SK-N-SH (cell line): ENCODE results near the gene RAP1B. TPM values are rescaled to one million over a fixed set of nuclear protein-coding genes. Genes with fewer than 3 reads are reported as not detected.

Source experiments
- CTCF ChIA-PET: fragments of 300-600, 350-600 bp; formaldehyde crosslinking; extraction: SDS; loops from one replicate; lab custom pipeline; 2021; lab: Yijun Ruan, JAX
- POLR2A ChIA-PET: fragments of 350-600 bp; sonication (Branson Sonifier 250); formaldehyde crosslinking; extraction: SDS; loops from one replicate; lab custom pipeline; 2020; ENCODE audit warnings: antibody characterized with exemption, inconsistent platforms; lab: Yijun Ruan, JAX
- DNase-seq: peaks from one replicate; pipeline ENCODE4 v3.0.0; 2012
- H2AFZ ChIP-seq: fragments of 200-600 bp; sonication (generic); 2 replicates; pipeline ENCODE4 v1.8.1; 2016; ENCODE audit warnings: antibody characterized with exemption, mild to moderate bottlenecking, low read depth
- H3F3A ChIP-seq: fragments of 200-600 bp; sonication (generic); replicated peaks from 2 replicates; pipeline ENCODE3; 2016; ENCODE audit warnings: antibody characterized with exemption, mild to moderate bottlenecking; ENCODE audit not compliant: insufficient read depth
- H3K27ac ChIP-seq, 2 experiments: fragments of 200-500 bp in 1 of 2; fragments of 200-600 bp in 1 of 2; sonication (Bioruptor generic) in 1 of 2; sonication (generic), shearing (Covaris generic) in 1 of 2; 2 replicates each; pipeline versions ENCODE4 v1.5.1 to v1.6.1; 2014 to 2016; ENCODE audit warnings: low read depth in 2 of 2, inconsistent platforms in 1 of 2, low read length in 1 of 2, mild to moderate bottlenecking in 1 of 2, mixed read lengths in 1 of 2
- H3K27me3 ChIP-seq: fragments of 200-600 bp; sonication (generic), shearing (Covaris generic); 2 replicates; pipeline ENCODE4 v1.6.1; 2016; ENCODE audit warnings: mixed run types; ENCODE audit not compliant: insufficient read depth
- H3K36me3 ChIP-seq, 2 experiments: fragments of 200-500 bp in 1 of 2; fragments of 200-600 bp in 1 of 2; sonication (Bioruptor generic) in 1 of 2; sonication (generic) in 1 of 2; replicated peaks in 1 of 2; 2 replicates each; pipeline versions ENCODE3 to v1.5.1; 2014 to 2016; ENCODE audit warnings: low read length in 1 of 2, mild to moderate bottlenecking in 1 of 2; ENCODE audit not compliant: insufficient read depth in 2 of 2, control insufficient read depth in 1 of 2
- H3K4me1 ChIP-seq, 2 experiments: fragments of 200-500 bp in 1 of 2; fragments of 200-600 bp in 1 of 2; sonication (Bioruptor generic) in 1 of 2; sonication (generic), shearing (Covaris generic) in 1 of 2; 2 replicates each; pipeline versions ENCODE4 v1.5.1 to v1.6.1; 2014 to 2016; ENCODE audit warnings: low read depth in 1 of 2, low read length in 1 of 2, mixed run types in 1 of 2; ENCODE audit not compliant: insufficient read depth in 2 of 2, control insufficient read depth in 1 of 2
- H3K4me2 ChIP-seq: fragments of 200-600 bp; sonication (generic), shearing (Covaris generic); 2 replicates; pipeline ENCODE4 v1.6.1; 2017; ENCODE audit warnings: mixed run types
- H3K4me3 ChIP-seq, 2 experiments: fragments of 200-500 bp in 1 of 2; fragments of 200-600 bp in 1 of 2; sonication (Bioruptor generic) in 1 of 2; sonication (generic), shearing (Covaris generic) in 1 of 2; 2 replicates each; pipeline versions ENCODE4 v1.5.1 to v1.8.1; 2014 to 2016; ENCODE audit warnings: low read depth in 2 of 2, inconsistent platforms in 1 of 2, low read length in 1 of 2, mild to moderate bottlenecking in 1 of 2, mixed read lengths in 1 of 2, moderate library complexity in 1 of 2
- H3K79me2 ChIP-seq: fragments of 200-600 bp; sonication (generic); 2 replicates; pipeline ENCODE4 v1.8.1; 2017; ENCODE audit warnings: mild to moderate bottlenecking; ENCODE audit not compliant: insufficient read depth
- H3K9ac ChIP-seq: fragments of 200-600 bp; sonication (generic); 2 replicates; pipeline ENCODE4 v1.6.1; 2017; ENCODE audit warnings: mixed run types
- H3K9me2 ChIP-seq: fragments of 200-600 bp; sonication (generic); 2 replicates; pipeline ENCODE4 v1.6.1; 2017; ENCODE audit warnings: mixed run types
- H3K9me3 ChIP-seq: fragments of 200-600 bp; sonication (generic); 2 replicates; pipeline ENCODE4 v1.6.1; 2017; ENCODE audit warnings: mixed run types, mild to moderate bottlenecking, moderate library complexity
- H4K20me1 ChIP-seq: fragments of 200-600 bp; sonication (generic); 2 replicates; pipeline ENCODE4 v1.6.1; 2017; ENCODE audit warnings: mild to moderate bottlenecking, mixed run types; ENCODE audit not compliant: insufficient read depth
- CHD2 ChIP-seq: fragments of 150-350 bp; IDR thresholded peaks from 2 replicates; pipeline ENCODE4 v1.6.1; 2018; ENCODE audit warnings: low read length; ENCODE audit not compliant: partially characterized antibody
- ELF1 ChIP-seq: IDR thresholded peaks from 2 replicates; pipeline ENCODE4 v1.4.0; 2012
- EP300 ChIP-seq, 2 experiments: IDR thresholded peaks; 2 replicates each; pipeline versions ENCODE4 v1.4.0 to v1.6.1; 2012; ENCODE audit warnings: borderline replicate concordance in 1 of 2, low read depth in 1 of 2, low read length in 1 of 2
- EZH2phosphoT487 ChIP-seq: fragments of 200-600 bp; sonication (generic); IDR thresholded peaks from 2 replicates; pipeline ENCODE4 v1.6.1; 2017; ENCODE audit warnings: low read depth, mixed run types, mild to moderate bottlenecking, antibody characterized with exemption, moderate library complexity, borderline replicate concordance
- GABPA ChIP-seq: IDR thresholded peaks from 2 replicates; pipeline ENCODE4 v1.4.0; 2012; ENCODE audit warnings: low read depth, mild to moderate bottlenecking
- MEF2A ChIP-seq: IDR thresholded peaks from 2 replicates; pipeline ENCODE4 v1.4.0; 2012; ENCODE audit warnings: low read depth, borderline replicate concordance
- POLR2AphosphoS5 ChIP-seq: IDR thresholded peaks from 2 replicates; pipeline ENCODE4 v1.6.1; 2012; ENCODE audit warnings: low read depth, low read length
- SIN3A ChIP-seq: IDR thresholded peaks from 2 replicates; pipeline ENCODE4 v1.6.1; 2012; ENCODE audit warnings: low read depth, mild to moderate bottlenecking, low read length, moderate library complexity, borderline replicate concordance
- TAF1 ChIP-seq: IDR thresholded peaks from 2 replicates; pipeline ENCODE4 v1.6.1; 2012; ENCODE audit warnings: low read depth, mild to moderate bottlenecking, low read length, moderate library complexity, borderline replicate concordance
- TEAD4 ChIP-seq: IDR thresholded peaks from 2 replicates; pipeline ENCODE4 v1.4.0; 2012; ENCODE audit warnings: mild to moderate bottlenecking, borderline replicate concordance; ENCODE audit not compliant: insufficient read depth
- WGBS: methylation state at CpG from one replicate; pipeline ENCODE4 v1.1.6; 2017; ENCODE audit warnings: low lambda C conversion rate; 5-methylcytosine and 5-hydroxymethylcytosine counted together
- polyA plus RNA-seq, 3 experiments: library from polyadenylated mRNA; depleted of rRNA; stranded (reverse); fragments of >200 nt; gene quantifications; 2 replicates each; pipeline ENCODE4 v1.2.3, GENCODE V29; 2012
- TF ChIP-seq, protein P1 (sequence below): fragments of 150-350 bp; IDR thresholded peaks from 2 replicates; pipeline ENCODE4 v1.6.1; 2017; ENCODE audit warnings: antibody characterized with exemption, low read length, low read depth, borderline replicate concordance
- TF ChIP-seq, protein P2 (sequence below): IDR thresholded peaks from 2 replicates; pipeline ENCODE4 v1.6.1; 2012; ENCODE audit warnings: mild to moderate bottlenecking, low read depth, low read length, moderate library complexity
- TF ChIP-seq, protein P3 (sequence below): IDR thresholded peaks from 2 replicates; pipeline ENCODE4 v1.4.0; 2012; ENCODE audit warnings: low read depth, borderline replicate concordance
- TF ChIP-seq, protein P4 (sequence below): IDR thresholded peaks from 2 replicates; pipeline ENCODE4 v1.4.0; 2012; ENCODE audit warnings: low read depth, borderline replicate concordance

Gene RAP1B
- polyA plus RNA-seq, 1 of the 3 experiments (the other 2 are of a cell fraction), result 128 TPM

DNA sequence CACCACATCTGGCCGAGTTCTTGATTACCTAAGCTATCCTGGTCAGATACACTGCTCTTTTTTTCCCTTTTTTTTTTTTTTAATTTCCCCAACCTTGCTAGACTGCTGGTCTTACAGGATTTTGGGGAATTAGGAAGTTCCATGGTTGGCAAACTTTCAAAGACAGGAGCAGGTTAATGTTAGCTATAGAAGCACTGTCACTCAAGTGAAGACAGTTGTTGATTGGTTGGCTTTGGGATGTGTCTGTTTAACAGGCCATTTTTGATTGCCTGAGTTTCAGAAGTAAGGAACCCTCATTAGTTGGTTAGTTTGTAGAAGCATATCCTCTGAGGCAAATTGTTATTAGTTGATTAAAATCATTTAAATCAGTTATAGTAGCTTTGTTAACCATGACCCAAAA lies 36.8 kb downstream of the RAP1B start (continued):
- TF ChIP-seq, protein P1, sequence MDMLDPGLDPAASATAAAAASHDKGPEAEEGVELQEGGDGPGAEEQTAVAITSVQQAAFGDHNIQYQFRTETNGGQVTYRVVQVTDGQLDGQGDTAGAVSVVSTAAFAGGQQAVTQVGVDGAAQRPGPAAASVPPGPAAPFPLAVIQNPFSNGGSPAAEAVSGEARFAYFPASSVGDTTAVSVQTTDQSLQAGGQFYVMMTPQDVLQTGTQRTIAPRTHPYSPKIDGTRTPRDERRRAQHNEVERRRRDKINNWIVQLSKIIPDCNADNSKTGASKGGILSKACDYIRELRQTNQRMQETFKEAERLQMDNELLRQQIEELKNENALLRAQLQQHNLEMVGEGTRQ, result no peak
- TF ChIP-seq, all 33 proteins: peak for 0

DNA sequence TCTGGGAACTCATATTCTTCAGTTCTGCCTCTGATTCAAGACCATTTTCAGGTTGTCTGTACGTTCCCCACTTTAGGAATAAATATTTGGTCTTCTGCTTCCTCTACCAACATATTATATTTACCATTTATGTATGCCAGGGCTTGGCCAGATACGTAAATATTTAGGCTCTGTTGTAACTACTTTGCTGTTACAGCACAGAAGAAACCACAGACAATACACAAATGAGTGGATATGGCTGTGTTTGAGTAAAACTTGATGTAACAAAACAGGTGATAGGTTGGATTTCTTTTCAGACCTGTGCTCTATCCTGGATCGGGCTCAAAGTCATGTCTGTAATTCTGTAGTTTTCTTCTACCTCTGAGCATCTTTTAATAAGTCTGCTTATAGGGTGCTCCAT lies 37.5 kb downstream of the RAP1B start:
- Histone ChIP-seq H4K20me1 (peaks cover 69% of the 10 kb centered on the region), H3K36me3 (peaks cover 34 to 64% of the 10 kb centered on the region in 2 experiments), H3K4me3 (no peak overlapping the region), H3K9ac (no peak overlapping the region), H3K9me2 (no peaks in the 10 kb centered on the region), H3F3A (peaks cover 28% of the 10 kb centered on the region), H3K27ac (no peak overlapping the region), H3K4me1 (no peaks in the 10 kb centered on the region), H3K79me2 (peaks cover 97% of the 10 kb centered on the region), H2AFZ (no peak overlapping the region), H3K4me2 (no peak overlapping the region), H3K27me3 (no peaks in the 10 kb centered on the region), H3K9me3 (no peaks in the 10 kb centered on the region)
- CTCF ChIA-PET, result no interaction called here
- no peak for DNase-seq
- WGBS, result 98% methylated on average over 3 of the region's 3 CpGs
- TF ChIP-seq, protein P2, sequence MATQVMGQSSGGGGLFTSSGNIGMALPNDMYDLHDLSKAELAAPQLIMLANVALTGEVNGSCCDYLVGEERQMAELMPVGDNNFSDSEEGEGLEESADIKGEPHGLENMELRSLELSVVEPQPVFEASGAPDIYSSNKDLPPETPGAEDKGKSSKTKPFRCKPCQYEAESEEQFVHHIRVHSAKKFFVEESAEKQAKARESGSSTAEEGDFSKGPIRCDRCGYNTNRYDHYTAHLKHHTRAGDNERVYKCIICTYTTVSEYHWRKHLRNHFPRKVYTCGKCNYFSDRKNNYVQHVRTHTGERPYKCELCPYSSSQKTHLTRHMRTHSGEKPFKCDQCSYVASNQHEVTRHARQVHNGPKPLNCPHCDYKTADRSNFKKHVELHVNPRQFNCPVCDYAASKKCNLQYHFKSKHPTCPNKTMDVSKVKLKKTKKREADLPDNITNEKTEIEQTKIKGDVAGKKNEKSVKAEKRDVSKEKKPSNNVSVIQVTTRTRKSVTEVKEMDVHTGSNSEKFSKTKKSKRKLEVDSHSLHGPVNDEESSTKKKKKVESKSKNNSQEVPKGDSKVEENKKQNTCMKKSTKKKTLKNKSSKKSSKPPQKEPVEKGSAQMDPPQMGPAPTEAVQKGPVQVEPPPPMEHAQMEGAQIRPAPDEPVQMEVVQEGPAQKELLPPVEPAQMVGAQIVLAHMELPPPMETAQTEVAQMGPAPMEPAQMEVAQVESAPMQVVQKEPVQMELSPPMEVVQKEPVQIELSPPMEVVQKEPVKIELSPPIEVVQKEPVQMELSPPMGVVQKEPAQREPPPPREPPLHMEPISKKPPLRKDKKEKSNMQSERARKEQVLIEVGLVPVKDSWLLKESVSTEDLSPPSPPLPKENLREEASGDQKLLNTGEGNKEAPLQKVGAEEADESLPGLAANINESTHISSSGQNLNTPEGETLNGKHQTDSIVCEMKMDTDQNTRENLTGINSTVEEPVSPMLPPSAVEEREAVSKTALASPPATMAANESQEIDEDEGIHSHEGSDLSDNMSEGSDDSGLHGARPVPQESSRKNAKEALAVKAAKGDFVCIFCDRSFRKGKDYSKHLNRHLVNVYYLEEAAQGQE, result no peak
- TF ChIP-seq GABPA (no peak), SIN3A (no peak), TAF1 (no peak), CHD2 (no peak), MEF2A (no peak), EZH2phosphoT487 (no peak), ELF1 (no peak), TEAD4 (no peak), EP300 (IDR thresholded peaks at IDR 0.05; ENCODE audit: borderline replicate concordance in 1 of 2, low read depth in 1 of 2, low read length in 1 of 2) (no peak), POLR2AphosphoS5 (no peak)
- TF ChIP-seq, protein P3, sequence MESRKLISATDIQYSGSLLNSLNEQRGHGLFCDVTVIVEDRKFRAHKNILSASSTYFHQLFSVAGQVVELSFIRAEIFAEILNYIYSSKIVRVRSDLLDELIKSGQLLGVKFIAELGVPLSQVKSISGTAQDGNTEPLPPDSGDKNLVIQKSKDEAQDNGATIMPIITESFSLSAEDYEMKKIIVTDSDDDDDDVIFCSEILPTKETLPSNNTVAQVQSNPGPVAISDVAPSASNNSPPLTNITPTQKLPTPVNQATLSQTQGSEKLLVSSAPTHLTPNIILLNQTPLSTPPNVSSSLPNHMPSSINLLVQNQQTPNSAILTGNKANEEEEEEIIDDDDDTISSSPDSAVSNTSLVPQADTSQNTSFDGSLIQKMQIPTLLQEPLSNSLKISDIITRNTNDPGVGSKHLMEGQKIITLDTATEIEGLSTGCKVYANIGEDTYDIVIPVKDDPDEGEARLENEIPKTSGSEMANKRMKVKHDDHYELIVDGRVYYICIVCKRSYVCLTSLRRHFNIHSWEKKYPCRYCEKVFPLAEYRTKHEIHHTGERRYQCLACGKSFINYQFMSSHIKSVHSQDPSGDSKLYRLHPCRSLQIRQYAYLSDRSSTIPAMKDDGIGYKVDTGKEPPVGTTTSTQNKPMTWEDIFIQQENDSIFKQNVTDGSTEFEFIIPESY, result no peak
- TF ChIP-seq, protein P4, sequence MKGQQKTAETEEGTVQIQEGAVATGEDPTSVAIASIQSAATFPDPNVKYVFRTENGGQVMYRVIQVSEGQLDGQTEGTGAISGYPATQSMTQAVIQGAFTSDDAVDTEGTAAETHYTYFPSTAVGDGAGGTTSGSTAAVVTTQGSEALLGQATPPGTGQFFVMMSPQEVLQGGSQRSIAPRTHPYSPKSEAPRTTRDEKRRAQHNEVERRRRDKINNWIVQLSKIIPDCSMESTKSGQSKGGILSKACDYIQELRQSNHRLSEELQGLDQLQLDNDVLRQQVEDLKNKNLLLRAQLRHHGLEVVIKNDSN, result no peak
- TF ChIP-seq, protein P1, result no peak
- POLR2A ChIA-PET, result no interaction called here
